K562 (cell line): ENCODE results near the gene SFI1. TPM values are rescaled to one million over a fixed set of nuclear protein-coding genes. Genes with fewer than 3 reads are reported as not detected.
A peak's percentile ranks its signal among the peaks of the same experiment; 100 is the strongest.

ENCODE experiments used
- BRD9 ChIP-seq: fragments of 450-650 bp; IDR thresholded peaks from 2 replicates; pipeline ENCODE4 v1.6.1; 2018; ENCODE audit warnings: low read depth; ENCODE audit not compliant: partially characterized antibody
- CTBP1 ChIP-seq: fragments of 450-650 bp; IDR thresholded peaks from 2 replicates; pipeline ENCODE4 v1.6.1; 2016; ENCODE audit warnings: borderline replicate concordance
- DMBX1 ChIP-seq: fragments of 250-450 bp; sonication (Bioruptor Pico); IDR thresholded peaks from 2 replicates; pipeline ENCODE4 v1.8.0; 2022; ENCODE audit warnings: inconsistent platforms, mild to moderate bottlenecking, moderate library complexity, borderline replicate concordance
- GABPB1 ChIP-seq: sonication (generic); formaldehyde crosslinking; IDR thresholded peaks from 2 replicates; pipeline ENCODE4 v1.8.0; 2022; ENCODE audit warnings: mild to moderate bottlenecking, missing genetic modification reagents
- HNRNPH1 ChIP-seq: fragments of 200-400 bp; formaldehyde crosslinking; optimal IDR thresholded peaks from 2 replicates; pipeline ENCODE3; 2017; ENCODE audit warnings: low read depth, mild to moderate bottlenecking, low read length, moderate library complexity
- IFI16 ChIP-seq: fragments of 250-450 bp; sonication (Bioruptor Pico); IDR thresholded peaks from 2 replicates; pipeline ENCODE4 v2.1.2; 2022; ENCODE audit warnings: mild to moderate bottlenecking, inconsistent platforms
- PRMT5 ChIP-seq: sonication (generic); formaldehyde crosslinking; IDR thresholded peaks from 2 replicates; pipeline ENCODE4 v1.5.0; 2020; ENCODE audit warnings: missing genetic modification reagents
- PRPF4 ChIP-seq: fragments of 200-400 bp; formaldehyde crosslinking; IDR thresholded peaks from one replicate; pipeline ENCODE4 v1.6.1; 2017; ENCODE audit warnings: low read length, low read depth, mild to moderate bottlenecking; ENCODE audit not compliant: insufficient read depth, poor library complexity, severe bottlenecking
- TRIM28 ChIP-seq: fragments of 450-650 bp; IDR thresholded peaks from 2 replicates; pipeline ENCODE4 v1.6.1; 2017
- U2AF2 ChIP-seq: fragments of 200-400 bp; formaldehyde crosslinking; optimal IDR thresholded peaks from 2 replicates; pipeline ENCODE3; 2017; ENCODE audit warnings: low read depth, mild to moderate bottlenecking, low read length
- ZNF124 ChIP-seq: sonication (generic); formaldehyde crosslinking; IDR thresholded peaks from 2 replicates; pipeline ENCODE4 v1.8.1; 2022; ENCODE audit warnings: missing genetic modification reagents
- ZNF24 ChIP-seq: fragments of 450-650 bp; IDR thresholded peaks from 2 replicates; pipeline ENCODE4 v1.6.1; 2016
- ZNF316 ChIP-seq: fragments of 450-650 bp; IDR thresholded peaks from 2 replicates; pipeline ENCODE4 v1.6.1; 2016
- ZNF561 ChIP-seq: fragments of 450-650 bp; formaldehyde crosslinking; conservative IDR thresholded peaks from 2 replicates; pipeline ENCODE4 v1.4.0; 2020; ENCODE audit warnings: mild to moderate bottlenecking, moderate library complexity
- ZNF830 ChIP-seq: fragments of 250-450 bp; sonication (Bioruptor Pico); IDR thresholded peaks from 2 replicates; pipeline ENCODE4 v1.5.0; 2021; ENCODE audit warnings: mild to moderate bottlenecking
- polyA plus RNA-seq, 8 experiments: library from polyadenylated mRNA; depleted of rRNA in 4 of 8; stranded (reverse) in 5 of 8; unstranded in 3 of 8; fragments of >200 nt; fragmentation: Nextera tagmentation in 2 of 8; fragmentation: Illumina TruSeq in 1 of 8; extraction: Ambion mirVana in 2 of 8; extraction: Trizol in 1 of 8; gene quantifications; 2 replicates each; pipeline versions ENCODE4 v1.2.1 to v1.2.3, GENCODE V29; 2011 to 2014; ENCODE audit warnings: inconsistent platforms in 1 of 8, missing spikeins in 1 of 8
- total RNA-seq, 7 experiments: library from RNA; depleted of rRNA in 6 of 7; stranded (reverse); fragments of >200 nt in 6 of 7; fragmentation: Illumina TruSeq in 2 of 7; extraction: Trizol in 2 of 7; gene quantifications; 2 replicates each; pipeline versions ENCODE4 v1.2.1 to v1.2.3, GENCODE V29; 2011 to 2021; ENCODE audit warnings: low replicate concordance in 1 of 7
- TF ChIP-seq, protein P1 (sequence below): fragments of 250-450 bp; sonication (Bioruptor Pico); IDR thresholded peaks from 2 replicates; pipeline ENCODE4 v1.8.0; 2022; ENCODE audit warnings: inconsistent platforms, mild to moderate bottlenecking, moderate library complexity, borderline replicate concordance
- TF ChIP-seq, protein P2 (sequence below): sonication (generic); formaldehyde crosslinking; IDR thresholded peaks from 2 replicates; pipeline ENCODE4 v1.8.0; 2022; ENCODE audit warnings: mild to moderate bottlenecking, missing genetic modification reagents
- TF ChIP-seq, protein P3 (sequence below): fragments of 450-650 bp; IDR thresholded peaks from 2 replicates; pipeline ENCODE4 v1.6.1; 2016; ENCODE audit warnings: low read depth
- TF ChIP-seq, protein P4 (sequence below): fragments of 450-650 bp; IDR thresholded peaks from 2 replicates; pipeline ENCODE4 v1.6.1; 2016; ENCODE audit warnings: low read depth, mild to moderate bottlenecking, moderate library complexity

The SFI1 gene
- total and polyA plus RNA-seq, 9 of the 15 experiments (the other 6 are each of a cell fraction or from before 2014, with no cell fraction given): 3.0 to 25.6 (median 14.1) TPM

DNA sequence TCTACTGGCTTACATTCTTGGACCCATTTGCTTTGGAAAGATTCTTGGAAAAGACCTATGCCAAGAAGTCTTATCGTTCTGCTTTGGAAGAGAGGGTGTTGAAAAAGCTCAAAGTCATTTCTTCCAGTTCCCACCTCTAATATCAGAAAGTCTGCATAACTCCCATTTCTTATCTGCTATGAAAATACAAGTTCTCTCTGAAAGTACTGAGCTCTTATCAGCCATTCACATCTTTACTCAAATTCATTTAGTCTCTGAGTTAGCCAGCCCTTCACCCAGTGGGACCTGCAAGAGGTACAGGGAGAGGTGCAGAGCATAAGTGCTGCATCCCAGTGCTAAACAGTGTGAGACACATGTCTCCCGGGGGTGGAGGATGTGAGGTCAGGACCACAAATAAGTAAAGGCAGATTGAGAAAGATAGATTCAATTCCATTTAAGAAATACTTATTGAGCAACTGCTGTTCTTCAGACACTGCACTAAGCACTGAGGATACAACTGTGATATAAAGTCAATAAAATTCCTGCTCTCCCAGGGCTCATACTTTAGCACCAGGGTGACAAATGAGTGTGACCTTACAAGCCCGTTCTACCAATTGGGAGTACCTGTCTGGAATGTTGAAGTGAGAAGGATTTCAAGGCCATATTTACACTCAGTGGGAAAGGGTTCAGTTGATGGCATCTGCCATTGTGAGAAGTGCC is 89.0 kb downstream of the SFI1 start (continued):
- no peak for TF ChIP-seq TRIM28
- TF ChIP-seq PRMT5 (CRISPR knock-in tag): no peak
- TF ChIP-seq DMBX1: no peak
- TF ChIP-seq, protein P1, sequence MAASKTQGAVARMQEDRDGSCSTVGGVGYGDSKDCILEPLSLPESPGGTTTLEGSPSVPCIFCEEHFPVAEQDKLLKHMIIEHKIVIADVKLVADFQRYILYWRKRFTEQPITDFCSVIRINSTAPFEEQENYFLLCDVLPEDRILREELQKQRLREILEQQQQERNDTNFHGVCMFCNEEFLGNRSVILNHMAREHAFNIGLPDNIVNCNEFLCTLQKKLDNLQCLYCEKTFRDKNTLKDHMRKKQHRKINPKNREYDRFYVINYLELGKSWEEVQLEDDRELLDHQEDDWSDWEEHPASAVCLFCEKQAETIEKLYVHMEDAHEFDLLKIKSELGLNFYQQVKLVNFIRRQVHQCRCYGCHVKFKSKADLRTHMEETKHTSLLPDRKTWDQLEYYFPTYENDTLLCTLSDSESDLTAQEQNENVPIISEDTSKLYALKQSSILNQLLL: no peak
- TF ChIP-seq, protein P2, sequence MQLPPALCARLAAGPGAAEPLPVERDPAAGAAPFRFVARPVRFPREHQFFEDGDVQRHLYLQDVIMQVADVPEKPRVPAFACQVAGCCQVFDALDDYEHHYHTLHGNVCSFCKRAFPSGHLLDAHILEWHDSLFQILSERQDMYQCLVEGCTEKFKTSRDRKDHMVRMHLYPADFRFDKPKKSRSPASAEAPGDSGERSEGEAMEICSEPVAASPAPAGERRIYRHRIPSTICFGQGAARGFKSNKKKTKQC (CRISPR knock-in tag): no peak
- TF ChIP-seq ZNF561 (CRISPR knock-in tag): no peak
- TF ChIP-seq, protein P3, sequence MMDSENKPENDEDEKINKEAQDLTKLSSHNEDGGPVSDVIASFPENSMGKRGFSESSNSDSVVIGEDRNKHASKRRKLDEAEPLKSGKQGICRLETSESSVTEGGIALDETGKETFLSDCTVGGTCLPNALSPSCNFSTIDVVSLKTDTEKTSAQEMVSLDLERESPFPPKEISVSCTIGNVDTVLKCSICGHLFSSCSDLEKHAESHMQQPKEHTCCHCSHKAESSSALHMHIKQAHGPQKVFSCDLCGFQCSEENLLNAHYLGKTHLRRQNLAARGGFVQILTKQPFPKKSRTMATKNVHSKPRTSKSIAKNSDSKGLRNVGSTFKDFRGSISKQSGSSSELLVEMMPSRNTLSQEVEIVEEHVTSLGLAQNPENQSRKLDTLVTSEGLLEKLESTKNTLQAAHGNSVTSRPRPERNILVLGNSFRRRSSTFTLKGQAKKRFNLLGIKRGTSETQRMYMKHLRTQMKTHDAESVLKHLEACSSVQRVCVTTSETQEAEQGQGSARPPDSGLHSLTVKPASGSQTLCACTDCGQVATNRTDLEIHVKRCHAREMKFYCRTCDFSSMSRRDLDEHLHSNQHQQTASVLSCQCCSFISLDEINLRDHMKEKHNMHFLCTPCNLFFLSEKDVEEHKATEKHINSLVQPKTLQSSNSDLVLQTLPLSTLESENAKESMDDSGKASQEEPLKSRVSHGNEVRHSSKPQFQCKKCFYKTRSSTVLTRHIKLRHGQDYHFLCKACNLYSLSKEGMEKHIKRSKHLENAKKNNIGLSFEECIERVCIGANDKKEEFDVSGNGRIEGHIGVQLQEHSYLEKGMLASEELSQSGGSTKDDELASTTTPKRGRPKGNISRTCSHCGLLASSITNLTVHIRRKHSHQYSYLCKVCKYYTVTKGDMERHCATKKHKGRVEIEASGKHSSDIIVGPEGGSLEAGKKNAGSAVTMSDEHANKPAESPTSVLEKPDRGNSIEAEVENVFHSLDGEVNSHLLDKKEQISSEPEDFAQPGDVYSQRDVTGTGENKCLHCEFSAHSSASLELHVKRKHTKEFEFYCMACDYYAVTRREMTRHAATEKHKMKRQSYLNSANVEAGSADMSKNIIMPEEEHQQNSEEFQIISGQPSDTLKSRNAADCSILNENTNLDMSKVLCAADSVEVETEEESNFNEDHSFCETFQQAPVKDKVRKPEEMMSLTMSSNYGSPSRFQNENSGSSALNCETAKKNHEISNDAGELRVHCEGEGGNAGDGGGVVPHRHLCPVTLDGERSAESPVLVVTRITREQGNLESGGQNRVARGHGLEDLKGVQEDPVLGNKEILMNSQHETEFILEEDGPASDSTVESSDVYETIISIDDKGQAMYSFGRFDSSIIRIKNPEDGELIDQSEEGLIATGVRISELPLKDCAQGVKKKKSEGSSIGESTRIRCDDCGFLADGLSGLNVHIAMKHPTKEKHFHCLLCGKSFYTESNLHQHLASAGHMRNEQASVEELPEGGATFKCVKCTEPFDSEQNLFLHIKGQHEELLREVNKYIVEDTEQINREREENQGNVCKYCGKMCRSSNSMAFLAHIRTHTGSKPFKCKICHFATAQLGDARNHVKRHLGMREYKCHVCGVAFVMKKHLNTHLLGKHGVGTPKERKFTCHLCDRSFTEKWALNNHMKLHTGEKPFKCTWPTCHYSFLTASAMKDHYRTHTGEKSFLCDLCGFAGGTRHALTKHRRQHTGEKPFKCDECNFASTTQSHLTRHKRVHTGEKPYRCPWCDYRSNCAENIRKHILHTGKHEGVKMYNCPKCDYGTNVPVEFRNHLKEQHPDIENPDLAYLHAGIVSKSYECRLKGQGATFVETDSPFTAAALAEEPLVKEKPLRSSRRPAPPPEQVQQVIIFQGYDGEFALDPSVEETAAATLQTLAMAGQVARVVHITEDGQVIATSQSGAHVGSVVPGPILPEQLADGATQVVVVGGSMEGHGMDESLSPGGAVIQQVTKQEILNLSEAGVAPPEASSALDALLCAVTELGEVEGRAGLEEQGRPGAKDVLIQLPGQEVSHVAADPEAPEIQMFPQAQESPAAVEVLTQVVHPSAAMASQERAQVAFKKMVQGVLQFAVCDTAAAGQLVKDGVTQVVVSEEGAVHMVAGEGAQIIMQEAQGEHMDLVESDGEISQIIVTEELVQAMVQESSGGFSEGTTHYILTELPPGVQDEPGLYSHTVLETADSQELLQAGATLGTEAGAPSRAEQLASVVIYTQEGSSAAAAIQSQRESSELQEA: no peak
- TF ChIP-seq ZNF24: peak; percentile 55; the same call in 1 of the 2 replicates
- TF ChIP-seq U2AF2: no peak
- TF ChIP-seq IFI16 (CRISPR knock-in tag): no peak
- no peak for TF ChIP-seq PRPF4
- TF ChIP-seq CTBP1: peak; percentile 41; the same call in 1 of the 2 replicates
- TF ChIP-seq BRD9: no peak
- no peak for TF ChIP-seq ZNF830
- TF ChIP-seq ZNF316: no peak
- TF ChIP-seq HNRNPH1: no peak
- TF ChIP-seq ZNF124: no peak
- no peak for TF ChIP-seq GABPB1 (CRISPR knock-in tag)
- TF ChIP-seq, protein P4, sequence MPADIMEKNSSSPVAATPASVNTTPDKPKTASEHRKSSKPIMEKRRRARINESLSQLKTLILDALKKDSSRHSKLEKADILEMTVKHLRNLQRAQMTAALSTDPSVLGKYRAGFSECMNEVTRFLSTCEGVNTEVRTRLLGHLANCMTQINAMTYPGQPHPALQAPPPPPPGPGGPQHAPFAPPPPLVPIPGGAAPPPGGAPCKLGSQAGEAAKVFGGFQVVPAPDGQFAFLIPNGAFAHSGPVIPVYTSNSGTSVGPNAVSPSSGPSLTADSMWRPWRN: no peak
